Mesodermal cell (in vitro differentiated cells): ENCODE data around the gene NGEF.

Source experiments
- H3K27ac ChIP-seq: 2 replicates; pipeline ENCODE4 v1.7.0; 2013; ENCODE audit warnings: mild to moderate bottlenecking, low read depth, low read length, moderate library complexity; ENCODE audit not compliant: severe bottlenecking
- H3K36me3 ChIP-seq: 2 replicates; pipeline ENCODE4 v1.7.1; 2013; ENCODE audit warnings: mild to moderate bottlenecking, low read length, moderate library complexity; ENCODE audit not compliant: control insufficient read depth, insufficient read depth
- H3K4me1 ChIP-seq: one replicate; pipeline ENCODE4 v1.7.1; 2013; ENCODE audit warnings: mild to moderate bottlenecking, low read length; ENCODE audit not compliant: insufficient read depth, control insufficient read depth, poor library complexity, severe bottlenecking
- H3K4me3 ChIP-seq: 2 replicates; pipeline ENCODE4 v1.7.0; 2013; ENCODE audit warnings: low read length, control low read depth, mild to moderate bottlenecking; ENCODE audit not compliant: insufficient read depth, poor library complexity, severe bottlenecking; ENCODE audit errors: extremely low read depth
- H3K9me3 ChIP-seq: 2 replicates; pipeline ENCODE4 v1.7.1; 2013; ENCODE audit warnings: mild to moderate bottlenecking, low read length, moderate library complexity; ENCODE audit not compliant: control insufficient read depth
- WGBS, 2 experiments: methylation state at CpG; one replicate each; pipeline ENCODE4 v1.1.5; 2013; ENCODE audit warnings: missing lambda C conversion rate in 2 of 2; ENCODE audit not compliant: insufficient coverage in 2 of 2; 5-methylcytosine and 5-hydroxymethylcytosine counted together

NGEF gene

DNA sequence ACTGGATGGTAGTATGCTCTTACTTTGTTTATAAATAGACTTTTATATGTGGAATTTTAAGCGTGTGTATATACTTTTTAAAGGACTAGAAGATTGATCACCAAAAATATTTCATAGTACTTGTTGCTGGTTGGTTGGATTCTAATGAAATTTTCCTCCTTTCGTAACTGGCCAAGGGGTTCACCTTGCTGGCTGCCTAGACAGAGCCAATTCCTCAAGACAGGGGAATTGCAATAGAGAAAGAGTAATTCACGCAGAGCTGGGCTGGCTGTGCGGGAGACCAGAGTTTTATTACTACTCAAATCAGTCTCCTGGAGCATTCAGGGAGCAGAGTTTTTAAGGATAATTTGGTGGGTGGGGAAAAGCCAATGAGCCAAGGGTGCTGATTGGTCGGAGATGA lies 72.3 kb downstream of the NGEF start:
- Histone ChIP-seq H3K27ac (no peak overlapping the region), H3K9me3 (peaks cover 9% of the 10 kb centered on the region), H3K4me1 (no peaks in the 10 kb centered on the region), H3K4me3 (no peak overlapping the region), H3K36me3 (no peaks in the 10 kb centered on the region)
- 89 to 100% methylated on average over 2 to 4 of the region's 5 CpGs for WGBS, 2 experiments

DNA sequence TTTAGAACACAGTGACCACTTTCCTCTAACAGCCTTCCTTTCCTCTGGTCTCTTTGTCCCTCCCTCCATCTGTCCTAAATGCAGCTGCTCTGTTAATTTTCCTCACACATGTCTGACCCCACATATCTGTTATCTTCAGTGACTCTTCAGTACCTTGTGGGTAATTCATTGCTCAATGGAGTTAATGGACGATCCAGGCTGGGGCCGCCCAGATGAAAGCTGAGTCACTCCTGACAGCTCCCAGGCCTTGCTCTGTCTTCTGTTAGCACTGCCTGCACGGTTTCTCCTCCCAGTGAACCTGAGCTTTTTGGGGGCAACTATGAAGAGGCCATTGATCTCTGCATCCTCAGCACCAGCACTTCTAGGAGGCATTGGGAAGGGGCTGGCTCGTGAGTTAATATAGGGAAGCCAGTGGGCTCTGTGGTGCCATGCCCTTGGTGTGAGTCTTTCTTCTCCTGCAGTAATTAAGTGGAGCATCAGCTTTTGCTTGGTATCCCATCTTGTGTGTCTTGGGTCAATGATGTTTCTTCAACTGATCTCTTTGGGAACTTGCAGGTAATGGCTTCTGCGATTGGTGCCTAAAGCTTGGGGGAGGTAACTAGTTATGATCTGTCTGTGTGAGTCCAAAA lies 75.7 kb downstream of the NGEF start:
- H3K36me3 ChIP-seq, result no peaks in the 10 kb centered on the region
- no peak overlapping the region for H3K4me3 ChIP-seq
- H3K4me1 ChIP-seq, result no peaks in the 10 kb centered on the region
- WGBS, 2 experiments, result 67 to 76% methylated on average over 5 of the region's 5 CpGs
- H3K9me3 ChIP-seq, result peaks cover 9% of the 10 kb centered on the region
- no peak overlapping the region for H3K27ac ChIP-seq

DNA sequence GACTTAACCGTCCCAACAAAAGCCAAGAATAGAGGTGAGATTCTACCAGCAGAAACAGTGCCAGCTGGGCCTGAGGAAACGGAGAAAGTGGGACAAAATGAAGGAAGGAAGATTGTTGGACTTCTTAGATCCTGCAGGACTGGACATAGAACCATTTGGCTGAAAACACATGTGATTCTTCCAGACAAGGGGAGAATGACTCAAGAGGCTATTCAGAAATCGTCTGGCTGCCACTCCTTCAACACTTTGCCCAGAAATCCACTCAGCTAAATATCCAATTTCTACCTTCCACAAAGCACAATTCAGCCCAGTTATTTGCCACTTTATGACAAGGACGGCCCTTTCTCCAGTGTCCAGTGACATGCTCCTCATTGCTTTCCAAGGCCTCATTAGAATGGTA lies 81.4 kb downstream of the NGEF start:
- H3K27ac ChIP-seq, result no peak overlapping the region
- no peaks in the 10 kb centered on the region for H3K36me3 ChIP-seq
- H3K9me3 ChIP-seq, result no peaks in the 10 kb centered on the region
- H3K4me3 ChIP-seq, result no peak overlapping the region
- no peaks in the 10 kb centered on the region for H3K4me1 ChIP-seq
- 77 to 78% methylated on average over 3 of the region's 4 CpGs for WGBS, 2 experiments

DNA sequence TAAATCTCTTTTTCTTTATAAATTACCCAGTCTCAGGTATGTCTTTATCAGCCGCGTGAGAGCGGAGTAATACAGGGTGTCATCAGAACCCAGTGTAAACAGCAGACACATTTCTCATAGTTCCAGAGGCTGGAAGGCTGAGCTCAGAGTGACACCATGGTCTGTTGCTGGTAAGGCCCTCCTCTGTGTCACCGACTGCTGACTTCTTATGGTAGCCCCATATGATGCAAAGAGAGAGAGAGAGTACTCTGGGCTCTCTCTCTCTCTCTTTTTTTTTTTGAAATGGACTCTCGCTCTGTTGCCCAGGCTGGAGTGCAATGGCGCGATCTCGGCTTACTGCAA lies 83.0 kb downstream of the NGEF start:
- no peaks in the 10 kb centered on the region for H3K36me3 ChIP-seq
- H3K4me1 ChIP-seq, result no peaks in the 10 kb centered on the region
- H3K4me3 ChIP-seq, result no peak overlapping the region
- no peaks in the 10 kb centered on the region for H3K9me3 ChIP-seq
- 95 to 96% methylated on average over 6 to 7 of the region's 8 CpGs for WGBS, 2 experiments
- no peak overlapping the region for H3K27ac ChIP-seq

DNA sequence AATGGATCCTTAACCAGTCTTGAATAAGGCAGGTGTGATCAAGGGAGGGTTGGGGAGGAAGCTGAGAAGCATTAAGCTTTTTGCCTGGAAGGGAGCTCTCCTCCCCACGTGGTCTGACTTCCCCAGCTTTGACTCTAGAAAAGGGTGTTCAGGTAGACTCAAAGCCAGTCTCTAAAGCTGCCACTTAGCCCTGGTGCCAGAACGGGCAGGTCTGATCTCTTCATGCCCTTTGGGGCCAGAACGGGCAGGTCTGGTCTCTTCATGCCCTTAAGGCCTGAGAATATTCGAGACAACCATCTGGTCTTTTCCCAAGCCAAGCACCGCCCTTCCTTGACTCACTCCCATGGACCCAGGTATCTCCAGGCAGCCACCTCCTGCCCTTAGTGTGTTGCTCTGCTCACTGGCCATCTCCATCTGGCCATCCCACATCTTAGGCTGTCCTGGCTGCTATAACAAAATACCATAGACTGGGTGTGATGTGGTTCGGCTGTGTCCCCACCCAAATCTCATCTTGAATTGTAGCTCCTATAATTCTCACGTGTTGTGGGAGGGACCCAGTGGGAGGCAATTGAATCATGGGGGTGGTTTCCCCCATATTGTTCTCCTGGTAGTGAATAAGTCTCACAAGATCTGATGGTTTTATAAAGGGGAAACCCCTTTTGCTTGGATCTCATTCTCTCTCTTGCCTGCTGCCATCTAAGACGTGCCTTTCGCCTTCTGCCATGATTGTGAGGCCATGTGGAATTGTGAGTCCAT lies 83.6 kb downstream of the NGEF start:
- H3K4me1 ChIP-seq, result no peaks in the 10 kb centered on the region
- 56 to 71% methylated on average over 4 to 5 of the region's 9 CpGs for WGBS, 2 experiments
- no peak overlapping the region for H3K27ac ChIP-seq

DNA sequence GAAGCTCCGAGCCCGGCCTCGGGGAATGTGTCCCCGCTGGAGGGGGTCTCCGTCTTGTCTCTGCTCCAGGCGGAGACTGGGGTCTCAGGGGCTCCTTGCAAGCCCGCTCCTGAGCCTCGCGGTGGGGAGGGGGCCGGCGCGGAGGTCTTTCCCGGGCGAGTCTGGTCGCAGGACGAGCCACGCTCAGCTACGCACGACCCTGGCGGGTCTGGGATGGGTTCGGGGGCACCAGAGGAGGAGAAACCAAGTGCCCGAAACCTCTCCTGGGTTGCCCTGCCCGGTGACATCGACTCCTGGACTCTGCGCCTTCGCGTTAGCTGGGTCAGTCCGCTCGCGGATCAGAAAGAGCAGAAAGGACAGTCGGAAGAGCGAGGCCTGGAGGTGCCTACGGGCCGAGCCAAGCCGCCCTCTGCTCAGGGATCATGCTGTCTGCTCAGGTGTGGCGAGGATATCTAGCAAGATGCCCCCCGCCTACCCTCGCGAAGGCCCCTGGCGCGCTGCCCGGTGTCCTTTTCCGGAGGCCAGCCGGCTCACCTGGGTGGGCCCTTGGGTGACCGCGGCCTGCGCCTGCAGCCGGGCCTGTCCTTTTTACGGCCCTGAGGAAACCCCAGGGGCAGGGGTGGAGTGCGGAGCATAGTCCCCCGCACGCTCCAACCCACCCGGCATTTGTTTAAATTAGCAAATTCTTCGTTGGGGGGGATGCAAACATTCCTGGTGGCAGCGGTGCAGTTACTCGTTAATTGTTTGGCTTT lies 84.3 kb downstream of the NGEF start:
- Histone ChIP-seq H3K4me3 (peak overlapping the region; percentile 19), H3K9me3 (no peaks in the 10 kb centered on the region), H3K4me1 (no peaks in the 10 kb centered on the region), H3K36me3 (no peaks in the 10 kb centered on the region), H3K27ac (no peak overlapping the region)
- WGBS, 2 experiments, result 8 to 11% methylated on average over 46 to 49 of the region's 56 CpGs

More for the DNA sequence above, 83.6 kb downstream of the NGEF start:
- no peaks in the 10 kb centered on the region for H3K9me3 ChIP-seq
- H3K4me3 ChIP-seq, result no peak overlapping the region
- H3K36me3 ChIP-seq, result no peaks in the 10 kb centered on the region

DNA sequence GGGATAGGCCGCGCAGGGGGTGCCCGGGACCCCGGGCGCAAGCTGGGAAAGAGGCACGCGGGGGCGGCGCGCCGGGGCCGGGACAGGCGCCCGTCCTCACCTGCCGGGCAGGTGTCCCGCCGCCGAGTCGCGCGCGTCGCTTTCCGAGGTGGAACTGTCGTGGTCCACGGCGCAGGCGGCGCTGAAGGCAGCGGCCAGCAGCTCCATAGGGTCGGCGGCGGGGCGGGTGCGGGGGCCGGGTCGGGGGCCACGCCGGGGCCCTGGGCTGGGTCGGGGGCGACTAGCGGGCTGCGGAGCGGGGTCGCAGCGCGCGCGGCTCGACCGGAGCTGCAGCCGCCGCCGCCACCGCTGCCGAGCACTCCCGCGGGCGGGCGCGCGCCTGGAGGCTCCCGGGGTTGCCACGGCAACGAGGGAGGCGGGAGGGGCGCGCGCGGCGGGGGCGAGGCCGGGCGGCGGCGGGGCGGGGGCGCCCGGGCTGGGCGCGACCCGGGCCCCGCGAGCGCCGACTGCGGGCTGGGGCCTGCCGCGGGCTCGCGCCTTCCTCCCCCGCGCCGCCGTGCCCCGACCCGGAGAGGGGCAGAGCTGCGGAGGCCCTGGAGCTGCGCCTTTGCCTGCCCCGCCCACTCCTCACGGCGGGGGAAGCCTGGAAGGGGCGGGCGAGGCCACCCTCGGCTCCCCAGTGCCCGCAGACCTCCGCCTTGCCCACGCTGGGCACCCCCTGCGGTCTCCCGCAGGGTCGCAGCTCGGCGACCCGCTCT lies 85.1 kb downstream of the NGEF start:
- Histone ChIP-seq H3K4me3 (peak overlapping the region; percentile 26), H3K36me3 (no peaks in the 10 kb centered on the region), H3K9me3 (no peaks in the 10 kb centered on the region), H3K27ac (no peak overlapping the region), H3K4me1 (no peaks in the 10 kb centered on the region)
- 0% methylated on average over 59 to 100 of the region's 114 CpGs for whole genome bisulfite sequencing, 2 experiments

DNA sequence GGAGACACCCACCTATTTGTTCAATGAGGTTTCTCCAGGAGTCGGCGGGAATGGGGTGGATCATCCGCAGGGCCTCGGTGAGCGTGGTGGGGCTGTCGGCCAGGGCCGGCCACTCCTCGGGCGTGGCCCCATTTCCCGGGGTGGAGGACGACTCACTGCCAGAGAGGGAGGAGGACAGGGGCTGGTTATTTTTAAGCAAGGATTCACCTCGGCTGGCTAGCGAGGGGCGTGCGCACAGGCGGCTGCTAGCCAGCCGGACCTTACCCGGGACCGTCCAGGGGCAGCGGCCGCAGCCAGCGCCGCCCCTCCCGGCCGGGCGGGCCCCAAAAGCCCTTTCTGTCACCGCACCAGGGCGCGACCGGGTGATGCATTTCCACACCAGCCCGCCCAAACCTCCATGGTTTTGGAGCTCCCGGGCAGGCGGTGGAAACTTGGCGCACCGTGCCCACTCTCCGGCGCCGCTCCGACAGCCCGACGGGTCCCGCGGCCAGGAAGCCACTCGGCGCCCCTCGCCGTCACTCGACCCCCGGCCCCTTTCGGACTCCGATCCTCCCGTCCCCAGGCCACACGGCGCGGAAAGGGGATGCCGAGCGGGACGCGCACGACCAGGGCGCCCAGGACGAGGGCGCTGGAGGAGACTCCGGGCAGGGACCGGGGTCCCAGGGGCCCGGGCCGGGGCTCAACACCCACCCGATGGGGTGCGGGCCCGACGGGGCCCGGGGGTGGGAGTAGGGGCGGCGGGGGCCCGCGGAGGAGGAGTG lies 85.8 kb downstream of the NGEF start:
- Histone ChIP-seq H3K27ac (no peak overlapping the region), H3K4me1 (no peaks in the 10 kb centered on the region), H3K36me3 (no peaks in the 10 kb centered on the region), H3K9me3 (no peaks in the 10 kb centered on the region), H3K4me3 (peak overlapping the region; percentile 26)
- 3 to 4% methylated on average over 29 to 53 of the region's 76 CpGs for WGBS, 2 experiments

DNA sequence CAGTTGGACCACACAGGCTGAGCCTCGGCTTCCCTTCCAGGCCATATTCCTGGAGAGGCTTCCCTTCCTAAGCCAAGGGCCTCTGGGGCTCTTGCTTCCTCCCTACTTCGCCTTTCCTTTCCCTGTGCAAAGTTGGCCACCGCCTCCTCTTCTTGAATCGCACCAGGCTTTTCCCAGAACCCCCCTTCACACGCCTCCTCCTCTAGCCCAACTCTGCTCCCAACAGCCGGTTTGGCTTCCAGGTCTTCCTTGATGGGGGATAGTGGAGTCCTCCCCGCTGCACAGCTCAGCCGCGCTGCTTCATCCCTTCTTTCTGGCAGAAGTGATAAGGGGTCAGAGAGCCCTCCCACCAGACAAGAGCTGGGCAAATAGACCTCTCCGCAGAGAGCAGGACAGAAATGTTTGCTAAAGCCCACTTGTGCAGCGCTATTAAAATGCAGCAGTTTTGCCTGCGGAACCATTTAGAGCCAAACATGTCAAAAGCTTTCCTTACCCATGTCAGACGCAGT lies 86.6 kb downstream of the NGEF start:
- Histone ChIP-seq H3K36me3 (no peaks in the 10 kb centered on the region), H3K4me1 (no peaks in the 10 kb centered on the region), H3K4me3 (no peak overlapping the region), H3K9me3 (no peaks in the 10 kb centered on the region), H3K27ac (no peak overlapping the region)
- WGBS, 2 experiments, result 6 to 13% methylated on average over 9 to 12 of the region's 13 CpGs

DNA sequence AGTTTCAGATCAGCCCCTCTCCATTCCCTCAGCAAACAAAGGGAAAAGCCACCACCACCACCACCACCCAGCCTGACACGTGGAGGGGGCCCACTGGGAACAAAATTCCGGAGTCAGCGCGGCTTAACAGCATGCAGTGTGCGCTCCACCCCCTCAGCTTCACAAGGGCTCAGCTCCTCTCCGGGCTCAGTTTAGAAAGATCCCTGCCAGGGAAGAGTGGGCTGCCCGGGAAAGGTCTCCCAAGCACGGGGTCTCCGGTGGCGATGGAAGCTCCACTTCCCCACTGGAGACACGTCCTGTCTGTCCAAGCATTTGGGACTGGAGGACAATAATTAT lies 87.3 kb downstream of the NGEF start:
- H3K4me3 ChIP-seq, result no peak overlapping the region
- 20 to 37% methylated on average over 2 to 6 of the region's 11 CpGs for WGBS, 2 experiments
- H3K27ac ChIP-seq, result no peak overlapping the region
- no peaks in the 10 kb centered on the region for H3K36me3 ChIP-seq
- no peaks in the 10 kb centered on the region for H3K4me1 ChIP-seq
- H3K9me3 ChIP-seq, result no peaks in the 10 kb centered on the region
